SH-SY5Y (cell line): ENCODE data around the gene PDE1C.

ENCODE experiments used
- GATA2 ChIP-seq: IDR thresholded peaks from 2 replicates; pipeline ENCODE4 v1.6.1; 2011; ENCODE audit warnings: mild to moderate bottlenecking, low read depth, low read length
- GATA3 ChIP-seq: IDR thresholded peaks from 2 replicates; pipeline ENCODE4 v1.6.1; 2011; ENCODE audit warnings: low read depth, mild to moderate bottlenecking, low read length, moderate library complexity

DNA sequence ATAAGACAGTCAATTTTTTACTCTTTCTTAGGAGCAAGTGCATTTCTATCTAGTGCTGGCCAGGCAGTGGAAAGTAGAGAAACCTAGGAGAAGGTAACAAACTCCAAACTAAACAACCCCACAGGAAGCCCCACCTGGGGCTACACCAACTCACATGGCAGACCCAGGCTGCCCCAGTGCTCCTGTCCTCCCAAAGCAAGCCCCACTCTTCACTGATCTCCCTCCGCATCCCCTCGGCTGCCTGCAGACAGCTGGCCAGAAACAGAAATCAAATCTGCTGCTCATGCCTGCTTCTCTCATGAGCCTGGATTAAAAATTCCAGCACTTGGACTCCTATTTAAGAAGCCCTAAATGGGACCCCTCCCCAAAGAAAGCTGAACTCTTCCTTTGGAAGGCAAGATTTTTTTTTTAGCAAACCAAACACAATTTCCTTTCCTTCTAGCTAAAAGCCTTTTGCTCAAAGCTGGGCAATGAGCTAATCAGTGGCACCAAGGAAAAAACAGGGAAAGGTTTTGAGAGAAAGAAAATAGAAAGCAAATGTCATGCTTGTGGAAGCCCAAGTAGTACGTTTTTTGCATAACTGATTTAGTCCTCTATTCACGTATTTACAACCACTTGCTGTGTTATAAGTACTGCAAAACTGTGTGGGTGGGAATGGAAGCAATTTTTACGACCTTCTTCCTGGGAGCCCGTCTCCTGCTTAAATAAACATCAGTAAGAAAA lies 10.8 kb downstream of the PDE1C start:
- TF ChIP-seq GATA3 (no peak), GATA2 (no peak)
